HEK293 (cell line): Measurements from ENCODE around the gene TMEM106C.

Experiments used
- CTCF ChIP-seq: fragments of 450-650 bp; formaldehyde crosslinking; IDR thresholded peaks from 2 replicates; pipeline ENCODE4 v1.5.1; 2016; ENCODE audit warnings: missing biosample characterization, missing genetic modification characterization
- ZNF449 ChIP-seq: fragments of 450-650 bp; formaldehyde crosslinking; IDR thresholded peaks from 2 replicates; pipeline ENCODE4 v1.5.1; 2017; ENCODE audit warnings: missing biosample characterization, mild to moderate bottlenecking, missing genetic modification characterization, moderate library complexity

GRCh38 chr12:47991106-47992061, 28.0 kb downstream of the TMEM106C start:
- TF ChIP-seq CTCF (no peak), ZNF449 (tag by site-specific recombination) (no peak)
